ENCODE data around the gene TAS1R2.
A peak's percentile ranks its signal among the peaks of the same experiment; 100 is the strongest.

The TAS1R2 gene

GRCh38 chr1:18859560-18859959, at the start of gene TAS1R2:
Gene TAS1R2, minus strand, starts transcription at chr1:18859660. Its CDS starts 0 bp downstream, at chr1:18859660.
- TF ChIP-seq CTCF (IDR thresholded peaks at IDR 0.05; ENCODE audit: borderline replicate concordance, insufficient read depth, low read depth, low read length), result no peak
- no peak within 1 kb of the TSS for H3K4me3 ChIP-seq (ENCODE audit: low read depth, low read length)

- no peak for TF ChIP-seq CTCF (IDR thresholded peaks at IDR 0.05; ENCODE audit: borderline replicate concordance, insufficient read depth, low read depth, low read length)
- H3K4me3 ChIP-seq (ENCODE audit: low read depth, low read length), result no peak overlapping the region
Measured at GRCh38 chr1:18907917-18908845, 48.7 kb upstream of the TAS1R2 start.

GRCh38 chr1:18907021-18907916, 47.8 kb upstream of the TAS1R2 start:
- H3K4me3 ChIP-seq (ENCODE audit: low read depth, low read length), result no peak overlapping the region
- peak; percentile 66 for TF ChIP-seq CTCF (IDR thresholded peaks at IDR 0.05; ENCODE audit: borderline replicate concordance, insufficient read depth, low read depth, low read length)

- TF ChIP-seq CTCF (IDR thresholded peaks at IDR 0.05; ENCODE audit: borderline replicate concordance, insufficient read depth, low read depth, low read length), result no peak
- peak overlapping the region; percentile 60 for H3K4me3 ChIP-seq (ENCODE audit: low read depth, low read length)
Measured at GRCh38 chr1:18903291-18903756, 43.9 kb upstream of the TAS1R2 start.

GRCh38 chr1:18902523-18903290, 43.2 kb upstream of the TAS1R2 start, which contains the start of gene ALDH4A1:
Gene ALDH4A1, minus strand, starts transcription at chr1:18902555. Its CDS starts 32 bp downstream, at chr1:18902523.
- TF ChIP-seq CTCF (IDR thresholded peaks at IDR 0.05; ENCODE audit: borderline replicate concordance, insufficient read depth, low read depth, low read length), result no peak
- peak within 1 kb of the TSS; percentile 66 for H3K4me3 ChIP-seq (ENCODE audit: low read depth, low read length)

- peak overlapping the region; percentile 66 for H3K4me3 ChIP-seq (ENCODE audit: low read depth, low read length)
- no peak for TF ChIP-seq CTCF (IDR thresholded peaks at IDR 0.05; ENCODE audit: borderline replicate concordance, insufficient read depth, low read depth, low read length)
Measured at GRCh38 chr1:18901952-18902522, 42.6 kb upstream of the TAS1R2 start.
